Activated CD8-positive, alpha-beta memory T cell treated with anti-CD3 and anti-CD28 coated beads, Interleukin-2, amount 50 U/mL, for 24 hours (primary cell): ENCODE measurements around the gene PNPLA3.
"Not testable (repeated sequence)": the region's sequence is repeated elsewhere in the genome, so short reads cannot be mapped to it uniquely, and the experiment has no call there.

Experiments used
- DNase-seq: peaks from one replicate; pipeline ENCODE4 v3.0.0-alpha.2; 2020; ENCODE audit errors: extremely low read depth

Gene PNPLA3

GRCh38 chr22:43889201-43889859, 34.3 kb upstream of the PNPLA3 start:
- DNase-seq, result no peak

- DNase-seq, result no peak
These were observed 33.7 kb upstream of the PNPLA3 start for GRCh38 chr22:43889860-43890253.

- DNase-seq, result no peak
These were observed 32.7 kb upstream of the PNPLA3 start for GRCh38 chr22:43890901-43891331.

- DNase-seq, result no peak
These were observed 32.0 kb upstream of the PNPLA3 start, which contains the start of gene PNPLA5 for GRCh38 chr22:43891360-43892182. TSS of gene PNPLA5 (minus strand) at chr22:43892013. CDS start at chr22:43891880, 133 bp downstream.

GRCh38 chr22:43892183-43892894, 31.3 kb upstream of the PNPLA3 start:
- DNase-seq, result no peak

- DNase-seq, result no peak
These were observed 30.3 kb upstream of the PNPLA3 start for GRCh38 chr22:43893266-43893665.

GRCh38 chr22:43894122-43894521, 29.5 kb upstream of the PNPLA3 start:
- no peak for DNase-seq

- no peak for DNase-seq
These were observed 27.5 kb upstream of the PNPLA3 start for GRCh38 chr22:43895986-43896645.

GRCh38 chr22:43897751-43898261, 25.8 kb upstream of the PNPLA3 start:
- no peak for DNase-seq

- no peak for DNase-seq
These were observed 23.4 kb upstream of the PNPLA3 start for GRCh38 chr22:43900206-43900605.

- no peak for DNase-seq
These were observed 21.5 kb upstream of the PNPLA3 start for GRCh38 chr22:43901976-43902643.

- not testable (repeated sequence) for DNase-seq
These were observed 20.6 kb upstream of the PNPLA3 start for GRCh38 chr22:43903033-43903432.

GRCh38 chr22:43904412-43904811, 19.2 kb upstream of the PNPLA3 start:
- DNase-seq, result not testable (repeated sequence)

- no peak for DNase-seq
These were observed 17.9 kb upstream of the PNPLA3 start for GRCh38 chr22:43905681-43906080.

GRCh38 chr22:43909708-43910107, 13.9 kb upstream of the PNPLA3 start:
- DNase-seq, result no peak

GRCh38 chr22:43910178-43910695, 13.4 kb upstream of the PNPLA3 start:
- no peak for DNase-seq

GRCh38 chr22:43911351-43911750, 12.3 kb upstream of the PNPLA3 start:
- DNase-seq, result no peak

- DNase-seq, result no peak
These were observed 6.1 kb upstream of the PNPLA3 start for GRCh38 chr22:43917521-43917920.

- DNase-seq, result no peak
These were observed 4.3 kb upstream of the PNPLA3 start for GRCh38 chr22:43919106-43919973.

- no peak for DNase-seq
These were observed 2.2 kb upstream of the PNPLA3 start for GRCh38 chr22:43921370-43921769.
